ENCODE measurements around the gene HPS1. TPM values are rescaled to one million over a fixed set of nuclear protein-coding genes. Genes with fewer than 3 reads are reported as not detected.

The HPS1 gene
- total RNA-seq, 4 donors from 2014 or later: 23.3 to 63.9 (median 54.8) TPM

- WGBS, 2 donors: 90 to 92% methylated on average over 3 of the region's 3 CpGs
- TF ChIP-seq POLR2A (IDR thresholded peaks at IDR 0.05) (no peak), CTCF (IDR thresholded peaks at IDR 0.05) (no peak)
These were observed 69.2 kb downstream of the HPS1 start for GRCh38 chr10:98377536-98377935.

GRCh38 chr10:98377001-98377400 lies 69.7 kb downstream of the HPS1 start:
- no peak overlapping the region for H3K4me3 ChIP-seq (ENCODE audit: low read depth, poor library complexity, severe bottlenecking)
- WGBS, 2 donors: 65 to 83% methylated on average over 2 of the region's 2 CpGs
- TF ChIP-seq CTCF (IDR thresholded peaks at IDR 0.05): no peak
- TF ChIP-seq POLR2A (IDR thresholded peaks at IDR 0.05): no peak
- intact Hi-C loops (cut with DNase I; ENCODE audit: low total_unique reads): no loop called here
- no peak for DNase-seq (ENCODE audit: low spot score in 2 of 2)

More at GRCh38 chr10:98377536-98377935, 69.2 kb downstream of the HPS1 start:
- no peak for DNase-seq (ENCODE audit: low spot score in 2 of 2)
- H3K4me3 ChIP-seq (ENCODE audit: low read depth, poor library complexity, severe bottlenecking): no peak overlapping the region
- intact Hi-C loops (cut with DNase I; ENCODE audit: low total_unique reads): no loop called here

- no peak overlapping the region for H3K4me3 ChIP-seq (ENCODE audit: low read depth, poor library complexity, severe bottlenecking)
- no peak for DNase-seq (ENCODE audit: low spot score in 2 of 2)
- no peak for TF ChIP-seq CTCF (IDR thresholded peaks at IDR 0.05)
- TF ChIP-seq POLR2A (IDR thresholded peaks at IDR 0.05): no peak
- WGBS, 2 donors: 44 to 72% methylated on average over 1 of the region's 1 CpG
- intact Hi-C loops (cut with DNase I; ENCODE audit: low total_unique reads): no loop called here
These were observed 70.2 kb downstream of the HPS1 start for GRCh38 chr10:98376485-98376884.

GRCh38 chr10:98374217-98374985 lies 72.3 kb downstream of the HPS1 start:
- H3K4me3 ChIP-seq (ENCODE audit: low read depth, poor library complexity, severe bottlenecking): no peak overlapping the region
- WGBS, 2 donors: 38 to 41% methylated on average over 8 of the region's 8 CpGs
- no peak for TF ChIP-seq POLR2A (IDR thresholded peaks at IDR 0.05)
- no peak for TF ChIP-seq CTCF (IDR thresholded peaks at IDR 0.05)
- peak in 1 of 2 donors; percentile 23 for DNase-seq (ENCODE audit: low spot score in 2 of 2)
- intact Hi-C loops (cut with DNase I; ENCODE audit: low total_unique reads): no loop called here

- H3K4me3 ChIP-seq (ENCODE audit: low read depth, poor library complexity, severe bottlenecking): no peak overlapping the region
- intact Hi-C loops (cut with DNase I; ENCODE audit: low total_unique reads): no loop called here
- WGBS, 2 donors: 80 to 82% methylated on average over 12 of the region's 12 CpGs
- DNase-seq (ENCODE audit: low spot score in 2 of 2): peak in 1 of 2 donors; percentile 65
- TF ChIP-seq POLR2A (IDR thresholded peaks at IDR 0.05) (no peak), CTCF (IDR thresholded peaks at IDR 0.05) (no peak)
These were observed 73.3 kb downstream of the HPS1 start for GRCh38 chr10:98373260-98374040.
